GM19025 (cell line): ENCODE data around the gene CDC34.

Experiments used
- ATAC-seq: cut with Tn5 transposase; IDR thresholded peaks from one replicate; pipeline ENCODE4 v1.9.1; 2021; ENCODE audit warnings: mild to moderate bottlenecking, low read depth, moderate library complexity; ENCODE audit not compliant: unreplicated experiment

CDC34 gene, protein sequence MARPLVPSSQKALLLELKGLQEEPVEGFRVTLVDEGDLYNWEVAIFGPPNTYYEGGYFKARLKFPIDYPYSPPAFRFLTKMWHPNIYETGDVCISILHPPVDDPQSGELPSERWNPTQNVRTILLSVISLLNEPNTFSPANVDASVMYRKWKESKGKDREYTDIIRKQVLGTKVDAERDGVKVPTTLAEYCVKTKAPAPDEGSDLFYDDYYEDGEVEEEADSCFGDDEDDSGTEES

DNA sequence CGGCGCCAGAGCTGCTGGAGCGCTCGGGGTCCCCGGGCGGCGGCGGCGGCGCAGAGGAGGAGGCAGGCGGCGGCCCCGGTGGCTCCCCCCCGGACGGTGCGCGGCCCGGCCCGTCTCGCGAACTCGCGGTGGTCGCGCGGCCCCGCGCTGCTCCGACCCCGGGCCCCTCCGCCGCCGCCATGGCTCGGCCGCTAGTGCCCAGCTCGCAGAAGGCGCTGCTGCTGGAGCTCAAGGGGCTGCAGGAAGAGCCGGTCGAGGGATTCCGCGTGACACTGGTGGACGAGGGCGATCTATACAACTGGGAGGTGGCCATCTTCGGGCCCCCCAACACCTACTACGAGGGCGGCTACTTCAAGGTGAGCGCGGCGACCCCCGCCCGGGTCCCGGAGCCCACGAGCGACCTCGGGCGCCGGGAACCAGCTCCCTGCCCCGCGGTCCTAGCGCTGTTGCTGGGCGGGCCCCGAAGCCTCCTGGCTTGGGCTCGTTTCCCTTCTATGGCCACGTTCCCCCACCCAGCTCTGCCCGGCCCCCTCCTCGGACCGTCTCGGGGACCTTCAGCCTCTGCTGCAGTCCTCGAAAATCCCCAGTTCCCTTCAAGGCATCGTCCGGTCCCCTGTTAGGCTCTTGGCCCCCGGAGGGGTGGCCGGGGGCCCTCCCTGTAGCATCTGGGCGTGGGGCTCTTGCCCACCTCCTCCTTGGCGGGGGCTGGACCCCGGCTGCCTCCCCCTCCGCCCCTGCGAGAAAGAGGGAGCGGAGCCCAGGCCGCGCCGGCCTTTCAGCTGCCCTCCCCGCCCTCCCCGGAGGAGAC is at the start of gene CDC34:
Gene CDC34 (plus strand): TSS at position 8 of the 808 bp plus-strand sequence. CDS start 172 bp downstream, at position 180.
- ATAC-seq, result peak; percentile 31

DNA sequence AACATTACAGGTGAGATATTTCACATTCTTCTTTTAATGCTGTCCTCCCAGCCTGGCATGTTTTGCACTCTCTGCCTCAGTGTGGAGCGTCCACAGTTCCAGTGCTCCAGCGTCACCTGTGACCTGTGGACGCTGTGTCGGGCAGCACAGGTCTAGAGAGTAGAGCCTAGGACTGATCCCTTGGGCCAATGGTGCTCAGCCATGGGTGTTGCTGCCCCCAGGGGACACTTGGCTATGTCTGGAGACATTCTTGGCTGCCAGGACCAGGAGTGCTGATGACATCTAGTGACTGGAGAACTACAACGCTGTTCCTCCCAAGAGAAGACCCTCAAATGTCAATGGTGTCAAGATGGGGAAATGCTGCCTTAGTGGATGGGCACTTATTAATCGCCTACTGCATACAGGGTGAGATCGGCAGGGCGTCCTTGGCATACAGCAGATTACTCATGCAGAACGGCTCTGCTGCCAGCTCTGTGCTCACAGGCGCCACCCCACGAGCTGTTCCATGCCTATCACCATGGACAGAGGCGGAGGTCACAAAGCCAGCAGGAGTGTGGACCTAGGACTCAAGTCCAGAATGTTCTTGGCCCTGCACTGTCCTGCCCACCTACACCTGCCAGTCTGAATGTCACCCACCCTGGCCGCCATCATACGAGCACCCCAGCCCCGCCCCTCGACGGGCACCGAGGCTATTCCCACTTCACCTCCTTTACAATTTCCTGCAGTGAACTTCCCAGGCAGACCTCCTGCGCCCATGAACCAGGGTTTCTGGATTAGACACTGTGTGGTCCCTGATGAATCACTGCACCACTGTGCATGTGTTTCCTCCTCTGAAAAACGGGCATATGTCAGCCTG is 49.1 kb upstream of the CDC34 start:
- ATAC-seq, result no peak

DNA sequence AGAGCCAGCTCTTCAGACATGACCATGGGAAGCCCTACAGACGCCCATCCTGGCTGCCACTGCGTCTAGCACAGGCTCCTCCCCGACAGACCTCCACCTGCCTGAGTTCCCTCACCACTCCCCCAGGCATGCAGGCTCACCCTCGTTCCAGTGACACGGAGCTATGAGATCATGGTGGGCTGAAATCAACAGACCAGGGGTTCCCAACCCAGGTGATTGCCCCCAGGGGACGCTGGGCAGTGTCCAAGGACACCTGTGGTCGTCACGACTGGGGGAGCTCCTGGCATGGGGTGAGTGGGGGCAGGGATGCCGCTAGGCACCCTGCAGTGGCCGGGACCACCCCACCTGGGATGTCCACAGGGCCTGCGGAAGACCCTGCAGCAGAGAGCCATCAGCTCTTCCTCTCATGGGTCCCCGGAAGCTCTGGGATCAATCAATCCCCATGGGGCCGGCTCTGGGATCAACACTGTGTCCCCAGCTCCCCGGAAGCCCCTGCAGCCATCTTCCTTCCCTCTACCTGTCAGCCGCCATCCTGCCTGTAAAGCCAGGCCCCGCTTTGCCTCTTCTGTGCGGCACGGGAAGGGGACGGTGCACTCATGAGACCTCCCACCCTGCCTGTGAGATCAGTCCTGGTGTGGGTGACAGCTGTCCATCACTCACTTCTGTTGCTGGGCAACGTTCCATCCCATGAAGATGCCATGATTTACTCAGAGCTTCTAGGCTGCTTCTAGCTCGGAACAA is 48.1 kb upstream of the CDC34 start:
- ATAC-seq, result no peak

DNA sequence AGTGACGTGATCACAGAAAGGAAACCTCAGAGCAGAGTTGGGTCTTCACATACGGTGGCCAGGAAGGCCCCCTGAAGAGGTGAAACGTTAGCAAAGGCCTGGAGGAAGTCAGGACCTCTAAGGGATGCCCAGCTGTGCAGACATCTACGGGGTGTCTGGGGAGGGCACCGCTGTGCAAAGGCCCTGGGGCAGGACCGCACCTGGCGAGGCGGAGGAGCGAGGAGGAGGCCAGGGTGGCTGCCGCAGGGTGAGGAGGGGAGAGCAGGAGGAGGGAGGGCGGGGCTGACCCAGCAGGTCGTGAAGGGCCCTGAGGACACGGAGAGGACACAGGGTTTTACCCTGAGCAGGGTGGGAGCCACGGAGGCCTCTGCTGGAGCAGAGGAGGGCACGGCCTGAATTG is 47.1 kb upstream of the CDC34 start:
- ATAC-seq, result no peak

DNA sequence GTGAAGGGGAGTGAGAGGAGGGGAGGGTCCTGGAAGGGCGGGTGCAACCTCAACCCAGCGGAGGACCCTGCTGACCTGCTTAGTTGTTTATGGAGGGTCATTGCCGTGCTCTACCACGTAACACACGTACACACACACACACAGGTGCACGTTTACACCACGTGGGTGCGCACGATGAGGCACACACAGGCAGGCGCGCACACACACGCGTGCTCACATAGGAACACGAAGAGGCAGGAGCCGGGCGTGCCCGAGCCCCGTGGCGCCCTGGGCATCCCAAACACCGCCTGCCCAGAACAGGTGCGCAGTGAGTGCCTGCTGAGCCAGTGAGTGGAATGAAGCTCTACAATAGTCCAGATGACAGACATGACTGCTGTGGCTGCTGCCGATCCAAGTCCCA is 46.5 kb upstream of the CDC34 start:
- no peak for ATAC-seq

DNA sequence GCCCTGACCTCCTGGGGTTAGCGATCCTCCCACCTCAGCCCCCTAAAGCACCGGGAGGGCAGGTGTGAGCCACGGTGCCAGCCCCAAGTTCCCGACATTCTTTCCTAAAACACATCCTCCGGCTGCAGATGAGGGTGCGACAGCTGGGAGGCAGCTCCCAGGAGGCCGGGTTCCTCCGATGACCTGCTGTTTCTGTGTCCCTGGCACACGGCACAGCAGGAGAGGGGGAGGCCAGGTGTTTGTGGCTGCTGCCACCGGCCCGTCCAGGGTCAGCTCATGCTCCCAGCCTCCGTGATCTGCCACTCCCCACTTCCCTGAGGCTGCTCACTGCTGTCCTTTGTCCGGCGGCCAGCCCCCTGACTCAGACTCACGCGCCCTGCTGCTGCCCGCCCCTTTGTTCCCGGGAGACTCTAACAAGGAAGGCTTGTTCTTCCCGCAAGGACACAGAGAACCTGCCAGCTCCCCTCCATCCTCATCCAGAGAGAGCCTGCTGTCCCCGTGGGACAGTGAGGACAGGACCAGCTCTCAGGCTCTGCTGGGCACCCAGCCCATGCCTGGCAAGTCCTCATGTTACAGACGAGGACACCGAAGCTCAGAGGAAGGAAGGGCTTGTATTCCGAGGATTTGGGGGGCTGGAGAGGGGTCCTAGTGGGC is 45.9 kb upstream of the CDC34 start:
- ATAC-seq, result no peak

DNA sequence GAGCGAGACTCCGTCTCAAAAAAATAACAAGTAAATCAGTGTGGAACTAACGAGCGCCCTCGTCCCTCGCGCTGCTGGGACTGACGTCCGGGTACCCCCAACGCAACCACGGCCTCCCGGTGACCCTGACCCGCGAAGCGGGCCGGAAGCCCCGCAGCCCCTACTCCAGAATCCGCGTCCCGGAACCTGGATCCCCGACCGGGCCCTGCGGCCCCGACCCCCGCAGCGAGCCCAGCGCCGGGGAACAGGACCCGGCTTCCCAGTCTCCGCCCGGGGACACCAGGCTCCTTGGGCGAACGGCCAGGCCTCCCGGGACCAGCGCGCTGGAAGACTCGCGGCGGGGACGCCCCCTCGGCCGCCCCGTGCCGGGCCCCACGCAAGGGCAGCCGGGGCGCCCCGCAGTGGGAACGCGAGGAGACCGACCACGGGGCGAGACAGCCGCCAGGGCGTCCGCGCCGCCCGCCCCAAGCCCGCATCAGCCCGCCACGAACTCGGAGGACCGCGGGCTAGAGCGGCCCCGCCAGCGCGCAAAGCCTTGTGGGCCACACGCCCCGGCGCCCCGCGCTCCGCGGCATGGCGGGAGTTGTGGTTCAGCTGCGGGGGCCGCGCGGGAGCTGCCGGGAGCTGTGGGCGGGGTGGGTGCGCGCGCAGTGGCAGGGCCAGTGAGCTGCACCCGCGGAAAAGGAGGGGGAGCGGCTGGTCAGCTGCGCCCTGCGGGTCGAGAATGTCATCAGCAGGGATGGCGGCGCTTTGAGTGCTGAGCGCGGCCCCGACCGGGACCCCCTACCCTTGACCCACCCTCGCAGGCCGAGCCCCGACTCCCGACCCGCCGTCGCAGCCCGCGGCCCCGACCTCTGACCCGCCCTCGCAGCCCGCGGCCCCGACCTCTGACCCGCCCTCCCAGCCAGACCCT is 42.8 kb upstream of the CDC34 start:
- ATAC-seq, result peak; percentile 73

DNA sequence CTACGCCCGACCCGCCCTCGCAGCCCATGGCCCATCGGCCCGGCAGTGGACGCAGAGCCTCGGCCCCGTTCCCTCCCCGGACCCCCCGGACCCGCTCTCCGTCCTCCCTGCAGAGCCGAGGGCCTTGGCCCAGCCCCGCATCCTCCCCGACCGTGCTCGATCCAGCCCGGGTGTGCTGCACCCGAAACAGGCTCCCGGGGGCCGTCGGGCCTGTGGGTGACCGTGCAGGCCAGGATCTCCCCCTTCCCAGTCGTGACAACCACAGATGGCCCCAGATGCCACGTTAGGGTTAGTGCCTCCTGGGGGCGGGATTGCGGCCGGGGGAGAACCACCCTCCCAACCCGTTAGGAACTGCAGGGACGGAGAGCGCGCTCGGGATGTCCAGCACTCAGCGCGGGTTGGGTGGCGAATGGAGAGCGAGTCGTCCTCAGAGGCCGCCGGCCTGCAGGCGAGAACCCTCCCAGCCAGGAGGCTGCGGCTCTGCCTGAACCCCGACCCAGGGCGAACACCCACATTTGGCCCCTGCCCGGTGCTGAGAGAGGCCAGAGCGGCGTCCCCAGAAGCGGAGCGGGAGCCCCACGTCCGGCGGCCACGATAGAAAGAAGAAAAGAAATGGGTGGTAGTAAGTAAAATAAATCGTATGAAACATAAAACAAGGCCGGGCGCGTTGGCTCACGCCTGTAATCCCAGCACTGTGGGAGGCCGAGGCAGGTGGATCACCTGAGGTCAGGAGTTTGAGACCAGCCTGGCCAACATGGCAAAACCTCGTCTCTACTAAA is 42.0 kb upstream of the CDC34 start:
- ATAC-seq, result peak; percentile 5

DNA sequence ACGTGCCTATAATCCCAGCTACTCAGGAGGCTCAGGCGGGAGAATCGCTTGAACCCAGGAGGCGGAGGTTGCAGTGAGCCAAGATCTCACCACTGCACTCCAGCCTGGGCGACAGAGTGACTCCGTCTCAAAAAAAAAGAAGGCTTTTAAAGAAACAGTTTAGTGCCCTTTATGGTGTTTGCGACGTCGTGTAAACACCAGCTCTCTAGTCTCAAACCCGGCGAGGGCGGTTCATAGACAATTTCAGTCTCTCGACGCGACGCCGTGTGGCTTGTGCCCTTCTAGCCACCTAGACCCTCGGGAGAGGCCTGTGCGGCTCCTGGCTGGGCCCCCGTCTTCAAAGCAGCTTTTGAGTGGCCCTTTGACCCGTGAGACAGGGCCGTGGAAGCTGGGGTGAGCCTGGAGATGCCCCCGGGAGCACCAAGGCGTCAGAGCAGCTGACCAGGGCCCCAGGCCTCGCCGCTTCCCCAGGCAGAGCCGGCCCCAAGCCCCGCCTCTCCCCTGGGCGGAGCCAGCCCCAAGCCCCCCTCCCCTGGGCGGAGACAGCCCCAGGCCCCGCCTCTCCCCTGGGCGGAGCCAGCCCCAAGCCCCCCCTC is 40.3 kb upstream of the CDC34 start:
- no peak for ATAC-seq

DNA sequence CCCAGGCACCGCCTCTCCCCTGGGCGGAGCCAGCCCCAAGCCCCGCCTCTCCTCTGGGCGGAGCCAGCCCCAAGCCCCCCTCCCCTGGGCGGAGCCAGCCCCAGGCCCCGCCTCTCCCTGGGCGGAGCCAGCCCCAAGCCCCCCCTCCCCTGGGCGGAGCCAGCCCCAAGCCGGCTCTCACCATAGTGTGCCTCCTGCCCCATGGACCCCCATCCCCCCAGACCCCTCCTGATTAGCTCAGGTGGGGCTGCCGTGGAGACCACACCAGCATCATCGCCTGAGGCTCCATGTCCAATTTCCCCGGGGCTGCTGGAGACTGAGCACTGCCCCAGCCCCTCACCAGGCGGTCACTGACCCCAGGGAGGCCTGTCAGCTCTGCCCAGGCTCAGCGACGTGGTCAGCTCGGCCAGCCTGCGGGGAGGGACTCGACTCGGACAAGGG is 39.4 kb upstream of the CDC34 start:
- ATAC-seq, result no peak

DNA sequence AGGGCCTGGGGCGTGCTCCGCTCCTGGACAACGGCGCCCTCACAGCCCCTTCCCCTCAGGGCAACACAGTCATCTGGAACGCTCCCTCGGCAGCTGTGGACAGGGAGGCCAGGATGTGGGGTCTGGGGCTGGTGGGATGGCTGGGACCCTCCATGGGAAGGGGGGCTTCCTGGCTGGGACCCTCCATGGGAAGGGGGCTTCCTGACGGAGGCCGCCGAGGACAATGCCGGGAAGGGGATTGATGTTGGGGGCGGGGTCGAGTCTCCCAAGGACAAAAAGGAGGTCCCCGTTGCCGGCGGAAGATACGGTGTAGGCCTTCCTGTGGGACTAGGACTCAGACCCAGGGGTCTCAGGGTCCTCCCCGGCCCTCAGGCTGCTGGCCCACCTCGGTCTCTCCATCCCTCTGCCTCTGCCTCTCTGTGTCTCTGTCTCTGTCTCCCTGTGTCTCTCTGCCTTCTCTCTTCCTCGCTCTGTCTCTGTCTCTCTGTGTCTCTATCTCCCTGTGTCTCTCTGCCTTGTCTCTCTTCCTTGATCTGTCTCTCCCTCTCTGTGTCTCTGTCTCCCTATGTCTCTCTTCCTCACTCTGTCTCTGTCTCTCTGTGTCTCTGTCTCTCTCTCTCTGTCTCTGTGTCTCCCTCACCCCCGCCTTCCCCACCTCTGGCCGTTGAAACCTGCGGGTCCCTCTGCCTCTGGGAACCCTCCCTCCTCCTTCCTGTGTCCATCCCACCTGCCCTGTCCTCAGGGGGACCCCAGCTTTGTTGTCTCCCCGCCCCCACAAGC is 38.0 kb upstream of the CDC34 start:
- no peak for ATAC-seq

DNA sequence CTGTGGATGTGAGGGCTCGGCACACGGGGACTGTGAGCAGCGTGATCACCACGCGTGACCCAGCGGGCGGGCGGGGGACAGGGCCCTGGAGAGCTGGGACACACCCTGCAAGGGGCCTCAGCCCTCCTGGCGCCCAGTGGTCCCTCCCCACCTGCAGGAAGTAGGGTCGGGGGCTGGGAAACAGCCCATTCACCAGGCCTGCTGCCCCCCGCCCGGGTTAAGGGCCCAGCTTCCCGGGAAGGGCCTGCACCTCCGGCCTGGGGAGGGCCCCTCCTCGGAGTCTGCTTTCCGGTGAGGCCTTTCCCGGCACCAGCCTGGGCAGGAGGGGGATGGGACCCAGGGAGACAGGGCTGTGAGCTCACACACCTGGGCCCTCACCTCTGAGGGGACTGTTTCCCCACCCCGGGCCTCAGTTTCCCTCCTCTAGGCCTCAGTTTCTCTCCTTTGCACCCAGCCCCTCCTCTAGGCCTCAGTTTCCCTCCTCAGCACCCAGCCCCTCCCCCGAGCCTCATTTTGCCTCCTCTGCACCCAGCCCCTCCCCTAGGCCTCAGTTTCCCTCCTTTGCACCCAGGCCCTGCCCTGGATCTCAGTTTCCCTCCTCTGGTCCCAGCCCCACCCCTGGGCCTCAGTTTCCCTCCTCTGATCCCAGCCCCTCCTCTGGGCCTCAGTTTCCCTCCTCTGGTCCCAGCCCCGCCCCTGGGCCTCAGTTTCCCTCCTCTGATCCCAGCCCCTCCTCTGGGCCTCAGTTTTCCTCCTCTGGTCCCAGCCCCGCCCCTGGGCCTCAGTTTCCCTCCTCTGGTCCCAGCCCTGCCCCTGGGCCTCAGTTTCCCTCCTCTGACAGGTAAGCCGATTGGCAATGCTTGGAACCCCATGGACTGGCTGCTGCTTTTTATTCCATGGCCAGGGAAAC is 37.1 kb upstream of the CDC34 start:
- ATAC-seq, result no peak

DNA sequence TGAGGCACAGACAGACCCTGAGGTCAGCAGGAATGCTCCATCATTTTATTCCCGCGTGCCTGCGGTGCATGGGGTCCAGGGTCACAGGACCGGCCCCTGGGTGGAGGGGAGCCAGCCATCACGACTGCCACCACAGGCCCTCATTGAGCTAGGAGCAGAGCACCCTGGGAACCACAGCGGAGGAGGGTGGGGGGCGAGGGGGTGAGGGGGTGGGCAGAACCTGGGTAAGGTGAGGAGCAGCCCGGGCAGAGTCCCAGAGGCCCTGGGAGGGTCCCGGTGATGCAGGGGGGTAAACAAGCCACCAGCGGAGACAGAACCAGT is 36.5 kb upstream of the CDC34 start:
- ATAC-seq, result no peak

DNA sequence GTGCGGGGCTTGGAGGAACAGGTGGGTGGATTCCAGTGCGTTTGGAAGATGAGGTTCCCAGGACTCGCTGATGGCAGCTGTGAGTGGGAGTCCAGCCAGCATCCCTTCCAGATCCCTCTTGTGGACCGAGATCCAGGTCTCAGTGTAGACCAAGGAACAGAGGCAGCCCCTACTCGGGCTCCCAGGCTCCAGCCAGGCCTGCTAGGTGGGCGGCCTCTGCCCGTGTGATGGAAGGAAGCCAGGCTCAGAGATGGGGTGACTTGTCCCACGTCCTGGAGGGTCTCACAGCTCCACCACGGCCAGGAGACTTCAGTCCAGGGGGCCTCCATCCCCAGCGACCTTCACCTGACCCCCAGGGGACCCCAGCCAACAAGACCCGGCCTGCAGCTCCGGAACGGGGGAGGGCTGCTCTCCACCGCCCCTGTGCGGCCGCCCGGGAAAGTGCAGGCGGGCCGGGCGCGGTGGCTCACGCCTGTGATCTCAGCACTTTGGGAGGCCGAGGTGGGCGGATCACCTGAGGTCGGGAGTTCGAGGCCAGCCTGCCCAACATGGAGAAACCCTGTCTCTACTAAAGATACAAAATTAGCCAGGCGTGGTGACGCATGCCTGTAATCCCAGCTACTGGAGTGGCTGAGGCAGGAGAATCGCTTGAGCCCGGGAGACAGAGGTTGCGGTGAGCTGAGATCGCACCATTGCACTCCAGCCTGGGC is 36.0 kb upstream of the CDC34 start:
- no peak for ATAC-seq

DNA sequence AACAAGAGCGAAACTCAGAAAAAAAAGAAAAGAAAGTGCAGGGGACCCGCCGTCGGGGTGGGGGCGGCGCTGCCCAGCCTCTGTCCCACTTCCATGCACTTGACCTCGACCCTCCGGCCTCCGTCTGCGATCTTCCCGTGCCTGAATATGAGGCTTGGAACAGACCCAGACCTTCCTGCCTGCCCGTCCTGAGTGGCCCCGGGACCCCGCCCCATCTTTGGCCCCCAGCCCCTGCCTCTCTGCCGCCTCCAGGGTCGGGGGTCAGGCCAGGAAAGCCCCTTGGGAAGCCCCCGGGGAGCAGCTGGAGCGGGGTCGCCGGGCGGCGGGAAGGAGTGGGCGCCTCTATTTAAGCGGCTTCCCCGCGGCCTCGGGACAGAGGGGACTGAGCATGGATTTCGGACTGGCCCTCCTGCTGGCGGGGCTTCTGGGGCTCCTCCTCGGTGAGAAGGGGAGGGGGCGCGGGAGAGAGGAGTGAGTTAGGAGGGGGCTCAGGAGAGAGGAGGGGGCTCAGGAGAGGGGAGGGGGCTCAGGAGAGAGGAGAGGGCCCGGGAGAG is 35.4 kb upstream of the CDC34 start, which contains the start of gene MADCAM1:
Gene MADCAM1 (plus strand): TSS at position 375 of the 554 bp plus-strand sequence. CDS start 14 bp downstream, at position 389.
- ATAC-seq, result no peak
